SK-N-MC (cell line): ENCODE results near the gene SLN.

Experiments used
- DNase-seq: peaks from one replicate; pipeline ENCODE4 v3.0.0-alpha.2; 2011; ENCODE audit warnings: low read depth, low spot score
- H3K27ac ChIP-seq: fragments of 200-600 bp; sonication (generic); 2 replicates; pipeline ENCODE4 v1.5.1; 2016; ENCODE audit warnings: mixed run types
- H3K36me3 ChIP-seq: fragments of 200-600 bp; sonication (generic); 2 replicates; pipeline ENCODE4 v1.6.1; 2017; ENCODE audit warnings: antibody characterized with exemption, low read length, mixed read lengths; ENCODE audit not compliant: insufficient read depth
- H3K4me3 ChIP-seq: fragments of 200-600 bp; sonication (generic); 2 replicates; pipeline ENCODE4 v1.5.1; 2016
- H3K9ac ChIP-seq: fragments of 200-600 bp; sonication (generic); 2 replicates; pipeline ENCODE4 v1.8.0; 2017; ENCODE audit warnings: mixed run types, mixed read lengths; ENCODE audit not compliant: insufficient read length
- H3K9me3 ChIP-seq: fragments of 200-600 bp; sonication (generic); 2 replicates; pipeline ENCODE4 v1.6.1; 2017; ENCODE audit warnings: low read depth, mild to moderate bottlenecking, antibody characterized with exemption, low read length, moderate library complexity, mixed read lengths
- EZH2 ChIP-seq: fragments of 200-600 bp; sonication (generic); IDR thresholded peaks from one replicate; pipeline ENCODE4 v1.6.1; 2017; ENCODE audit warnings: antibody characterized with exemption
- FOXP2 ChIP-seq: optimal IDR thresholded peaks from 2 replicates; pipeline ENCODE3; 2011; ENCODE audit warnings: mild to moderate bottlenecking, moderate library complexity; ENCODE audit not compliant: insufficient read depth; ENCODE audit errors: extremely low read length, control extremely low read depth
- POLR2AphosphoS5 ChIP-seq: IDR thresholded peaks from 2 replicates; pipeline ENCODE4 v1.6.1; 2012; ENCODE audit warnings: mild to moderate bottlenecking, low read depth, low read length, borderline replicate concordance

The SLN gene

GRCh38 chr11:107721207-107721606, 9.4 kb upstream of the SLN start:
- no peaks in the 10 kb centered on the region for H3K36me3 ChIP-seq
- H3K4me3 ChIP-seq, result no peak overlapping the region
- DNase-seq, result no peak
- no peaks in the 10 kb centered on the region for H3K9me3 ChIP-seq
- no peak overlapping the region for H3K27ac ChIP-seq
- TF ChIP-seq EZH2, result no peak
- no peak overlapping the region for H3K9ac ChIP-seq

- Histone ChIP-seq H3K9ac (no peak overlapping the region), H3K4me3 (no peak overlapping the region), H3K9me3 (no peaks in the 10 kb centered on the region), H3K36me3 (no peaks in the 10 kb centered on the region), H3K27ac (no peak overlapping the region)
- no peak for DNase-seq
- TF ChIP-seq EZH2 (no peak), POLR2AphosphoS5 (no peak), FOXP2 (no peak)
These were observed 8.5 kb upstream of the SLN start for GRCh38 chr11:107720303-107720774.

GRCh38 chr11:107719557-107720302, 7.9 kb upstream of the SLN start:
- Histone ChIP-seq H3K9ac (no peak overlapping the region), H3K36me3 (no peaks in the 10 kb centered on the region), H3K27ac (no peak overlapping the region), H3K9me3 (no peaks in the 10 kb centered on the region), H3K4me3 (no peak overlapping the region)
- no peak for DNase-seq
- TF ChIP-seq EZH2 (no peak), FOXP2 (no peak), POLR2AphosphoS5 (no peak)

- H3K9ac ChIP-seq, result no peak overlapping the region
- no peak overlapping the region for H3K4me3 ChIP-seq
- no peaks in the 10 kb centered on the region for H3K9me3 ChIP-seq
- TF ChIP-seq FOXP2 (no peak), POLR2AphosphoS5 (no peak), EZH2 (no peak)
- DNase-seq, result no peak
- H3K27ac ChIP-seq, result no peak overlapping the region
- no peaks in the 10 kb centered on the region for H3K36me3 ChIP-seq
These were observed 7.2 kb upstream of the SLN start for GRCh38 chr11:107719073-107719472.

GRCh38 chr11:107716884-107717532, 5.2 kb upstream of the SLN start:
- Histone ChIP-seq H3K27ac (no peak overlapping the region), H3K9ac (no peak overlapping the region), H3K36me3 (no peaks in the 10 kb centered on the region), H3K4me3 (no peak overlapping the region), H3K9me3 (no peaks in the 10 kb centered on the region)
- DNase-seq, result no peak
- TF ChIP-seq EZH2, result no peak
- TF ChIP-seq POLR2AphosphoS5, result no peak
- no peak for TF ChIP-seq FOXP2

GRCh38 chr11:107713009-107713408, 1.2 kb upstream of the SLN start:
- H3K36me3 ChIP-seq, result no peaks in the 10 kb centered on the region
- no peak overlapping the region for H3K9ac ChIP-seq
- H3K4me3 ChIP-seq, result no peak overlapping the region
- TF ChIP-seq FOXP2, result no peak
- no peak for DNase-seq
- no peak overlapping the region for H3K27ac ChIP-seq
- no peaks in the 10 kb centered on the region for H3K9me3 ChIP-seq

- no peak overlapping the region for H3K9ac ChIP-seq
- no peak overlapping the region for H3K4me3 ChIP-seq
- no peak for TF ChIP-seq EZH2
- no peak for TF ChIP-seq POLR2AphosphoS5
- no peak for TF ChIP-seq FOXP2
- no peak for DNase-seq
- H3K27ac ChIP-seq, result no peak overlapping the region
- H3K36me3 ChIP-seq, result no peaks in the 10 kb centered on the region
- no peaks in the 10 kb centered on the region for H3K9me3 ChIP-seq
These were observed 1.6 kb downstream of the SLN start for GRCh38 chr11:107710301-107710700.

GRCh38 chr11:107708792-107709191, 3.1 kb downstream of the SLN start:
- no peak for DNase-seq
- Histone ChIP-seq H3K27ac (no peak overlapping the region), H3K9ac (no peak overlapping the region), H3K9me3 (no peaks in the 10 kb centered on the region), H3K4me3 (no peak overlapping the region), H3K36me3 (no peaks in the 10 kb centered on the region)
- TF ChIP-seq POLR2AphosphoS5 (no peak), FOXP2 (no peak), EZH2 (no peak)

- TF ChIP-seq FOXP2, result no peak
- TF ChIP-seq POLR2AphosphoS5, result no peak
- TF ChIP-seq EZH2, result no peak
- no peaks in the 10 kb centered on the region for H3K9me3 ChIP-seq
- H3K36me3 ChIP-seq, result no peaks in the 10 kb centered on the region
- no peak for DNase-seq
- H3K9ac ChIP-seq, result no peak overlapping the region
- no peak overlapping the region for H3K4me3 ChIP-seq
- no peak overlapping the region for H3K27ac ChIP-seq
These were observed 4.0 kb downstream of the SLN start for GRCh38 chr11:107707807-107708206.
